ENCODE data around the gene ITGA2. TPM values are rescaled to one million over a fixed set of nuclear protein-coding genes. Genes with fewer than 3 reads are reported as not detected.

The ITGA2 gene
- total and polyA plus RNA-seq, 2 donors (not counting 1 experiment from before 2014, with no cell fraction given): not detected

- no peaks in the 10 kb centered on the region for H3K27me3 ChIP-seq (replicated peaks in 1 of 4; ENCODE audit: control extremely low read depth in 1 of 4, control insufficient read depth in 3 of 4, insufficient read depth in 4 of 4, low read length in 3 of 4)
- H3K27ac ChIP-seq (ENCODE audit: low read length in 2 of 2): no peak overlapping the region
- H3K9me3 Mint-ChIP-seq (ENCODE audit: insufficient read depth): no peaks in the 10 kb centered on the region
- H3K27me3 Mint-ChIP-seq: peaks cover 11% of the 10 kb centered on the region
- no peak overlapping the region for H3K4me3 Mint-ChIP-seq
- DNase-seq: no peak
- WGBS (ENCODE audit: insufficient coverage): no CpG with 5 or more reads among the region's 2 CpGs
- intact Hi-C loops (cut with micrococcal nuclease): no loop called here
- no peaks in the 10 kb centered on the region for H3K4me1 Mint-ChIP-seq
- H3K9me3 ChIP-seq (ENCODE audit: control extremely low read depth in 1 of 3, control insufficient read depth in 2 of 3, insufficient read depth in 1 of 3, low read length in 2 of 3): no peaks in the 10 kb centered on the region
- CTCF ChIA-PET: no interaction called here
- H3K36me3 ChIP-seq (replicated peaks in 1 of 2; ENCODE audit: control extremely low read depth in 1 of 2, control insufficient read depth in 1 of 2, extremely low read depth in 1 of 2, insufficient read depth in 2 of 2, low read length in 1 of 2): no peaks in the 10 kb centered on the region
- no peak overlapping the region for H3K4me2 ChIP-seq (replicated peaks; ENCODE audit: low read depth, low read length, poor library complexity, severe bottlenecking)
- no peaks in the 10 kb centered on the region for H4K20me1 ChIP-seq (ENCODE audit: control insufficient read depth, insufficient read depth, low read length, poor library complexity, severe bottlenecking)
- no peaks in the 10 kb centered on the region for H3K4me1 ChIP-seq (ENCODE audit: control insufficient read depth in 2 of 2, insufficient read depth in 2 of 2, low read length in 2 of 2)
- TF ChIP-seq, protein P1, sequence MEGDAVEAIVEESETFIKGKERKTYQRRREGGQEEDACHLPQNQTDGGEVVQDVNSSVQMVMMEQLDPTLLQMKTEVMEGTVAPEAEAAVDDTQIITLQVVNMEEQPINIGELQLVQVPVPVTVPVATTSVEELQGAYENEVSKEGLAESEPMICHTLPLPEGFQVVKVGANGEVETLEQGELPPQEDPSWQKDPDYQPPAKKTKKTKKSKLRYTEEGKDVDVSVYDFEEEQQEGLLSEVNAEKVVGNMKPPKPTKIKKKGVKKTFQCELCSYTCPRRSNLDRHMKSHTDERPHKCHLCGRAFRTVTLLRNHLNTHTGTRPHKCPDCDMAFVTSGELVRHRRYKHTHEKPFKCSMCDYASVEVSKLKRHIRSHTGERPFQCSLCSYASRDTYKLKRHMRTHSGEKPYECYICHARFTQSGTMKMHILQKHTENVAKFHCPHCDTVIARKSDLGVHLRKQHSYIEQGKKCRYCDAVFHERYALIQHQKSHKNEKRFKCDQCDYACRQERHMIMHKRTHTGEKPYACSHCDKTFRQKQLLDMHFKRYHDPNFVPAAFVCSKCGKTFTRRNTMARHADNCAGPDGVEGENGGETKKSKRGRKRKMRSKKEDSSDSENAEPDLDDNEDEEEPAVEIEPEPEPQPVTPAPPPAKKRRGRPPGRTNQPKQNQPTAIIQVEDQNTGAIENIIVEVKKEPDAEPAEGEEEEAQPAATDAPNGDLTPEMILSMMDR (IDR thresholded peaks at IDR 0.05): no peak
- no peak for TF ChIP-seq EZH2 (IDR thresholded peaks at IDR 0.05; ENCODE audit: borderline replicate concordance, insufficient read depth, low read depth, low read length, poor library complexity, severe bottlenecking)
- POLR2A ChIA-PET: no interaction called here
- H3K79me2 ChIP-seq (ENCODE audit: control insufficient read depth, insufficient read depth, low read length): no peaks in the 10 kb centered on the region
- no peak overlapping the region for H2AFZ ChIP-seq (ENCODE audit: insufficient read depth, low read depth, low read length, poor library complexity, severe bottlenecking)
- H3K4me3 ChIP-seq (ENCODE audit: control extremely low read depth in 1 of 5, extremely low read depth in 1 of 5, insufficient read depth in 1 of 5, low read depth in 2 of 5, low read length in 4 of 5): no peak overlapping the region
- H3K9ac ChIP-seq (ENCODE audit: low read length): no peak overlapping the region
- no peak for ATAC-seq (ENCODE audit: low read depth)
- no peak overlapping the region for H3K27ac Mint-ChIP-seq
These were observed 74.0 kb downstream of the ITGA2 start for GRCh38 chr5:53063176-53063575.

- Mint-ChIP-seq H3K27ac (no peak overlapping the region), H3K4me3 (no peak overlapping the region), H3K9me3 (ENCODE audit: insufficient read depth) (no peaks in the 10 kb centered on the region), H3K27me3 (peaks cover 11% of the 10 kb centered on the region), H3K4me1 (no peaks in the 10 kb centered on the region)
- DNase-seq: no peak
- POLR2A ChIA-PET: no interaction called here
- no peaks in the 10 kb centered on the region for H3K36me3 ChIP-seq (replicated peaks in 1 of 2; ENCODE audit: control extremely low read depth in 1 of 2, control insufficient read depth in 1 of 2, extremely low read depth in 1 of 2, insufficient read depth in 2 of 2, low read length in 1 of 2)
- H2AFZ ChIP-seq (ENCODE audit: insufficient read depth, low read depth, low read length, poor library complexity, severe bottlenecking): no peak overlapping the region
- no peaks in the 10 kb centered on the region for H3K27me3 ChIP-seq (replicated peaks in 1 of 4; ENCODE audit: control extremely low read depth in 1 of 4, control insufficient read depth in 3 of 4, insufficient read depth in 4 of 4, low read length in 3 of 4)
- H3K9ac ChIP-seq (ENCODE audit: low read length): no peak overlapping the region
- H3K79me2 ChIP-seq (ENCODE audit: control insufficient read depth, insufficient read depth, low read length): no peaks in the 10 kb centered on the region
- no peaks in the 10 kb centered on the region for H3K9me3 ChIP-seq (ENCODE audit: control extremely low read depth in 1 of 3, control insufficient read depth in 2 of 3, insufficient read depth in 1 of 3, low read length in 2 of 3)
- no peaks in the 10 kb centered on the region for H4K20me1 ChIP-seq (ENCODE audit: control insufficient read depth, insufficient read depth, low read length, poor library complexity, severe bottlenecking)
- ATAC-seq (ENCODE audit: low read depth): no peak
- H3K4me3 ChIP-seq (ENCODE audit: control extremely low read depth in 1 of 5, extremely low read depth in 1 of 5, insufficient read depth in 1 of 5, low read depth in 2 of 5, low read length in 4 of 5): no peak overlapping the region
- H3K27ac ChIP-seq (ENCODE audit: low read length in 2 of 2): no peak overlapping the region
- intact Hi-C loops (cut with micrococcal nuclease): no loop called here
- CTCF ChIA-PET: no interaction called here
- no peaks in the 10 kb centered on the region for H3K4me1 ChIP-seq (ENCODE audit: control insufficient read depth in 2 of 2, insufficient read depth in 2 of 2, low read length in 2 of 2)
- no peak for TF ChIP-seq EZH2 (IDR thresholded peaks at IDR 0.05; ENCODE audit: borderline replicate concordance, insufficient read depth, low read depth, low read length, poor library complexity, severe bottlenecking)
- TF ChIP-seq, protein P1 (IDR thresholded peaks at IDR 0.05): no peak
- H3K4me2 ChIP-seq (replicated peaks; ENCODE audit: low read depth, low read length, poor library complexity, severe bottlenecking): no peak overlapping the region
- no CpG with 5 or more reads among the region's 3 CpGs for WGBS (ENCODE audit: insufficient coverage)
These were observed 74.6 kb downstream of the ITGA2 start for GRCh38 chr5:53063791-53064190.

All from B cell (primary cell).